Measurements from ENCODE around the gene DIO1. TPM values are rescaled to one million over a fixed set of nuclear protein-coding genes. Genes with fewer than 3 reads are reported as not detected.

Gene DIO1
- total and polyA plus RNA-seq, 7 donors: not detected

GRCh38 chr1:53909946-53910345 is 16.0 kb downstream of the DIO1 start:
- H3K4me1 ChIP-seq: no peaks in the 10 kb centered on the region
- no peak overlapping the region for H3K4me3 ChIP-seq
- intact Hi-C loops (cut with DNase I): no loop called here
- no peak overlapping the region for H3K27ac ChIP-seq
- no peak for DNase-seq
- no peaks in the 10 kb centered on the region for H3K36me3 ChIP-seq
- WGBS, 2 donors: 91 to 93% methylated on average over 3 of the region's 3 CpGs
- TF ChIP-seq POLR2A (IDR thresholded peaks at IDR 0.05): no peak
- TF ChIP-seq CTCF (IDR thresholded peaks at IDR 0.05): no peak
- TF ChIP-seq POLR2AphosphoS5 (IDR thresholded peaks at IDR 0.05): no peak
- no peak for TF ChIP-seq EP300 (IDR thresholded peaks at IDR 0.05)
- no peaks in the 10 kb centered on the region for H3K9me3 ChIP-seq
- H3K27me3 ChIP-seq: no peaks in the 10 kb centered on the region

GRCh38 chr1:53911442-53911841 is 17.5 kb downstream of the DIO1 start:
- WGBS, 2 donors: 97% methylated on average over 4 of the region's 4 CpGs
- intact Hi-C loops (cut with DNase I): no loop called here

GRCh38 chr1:53913352-53914033 is 19.5 kb downstream of the DIO1 start:
- 58 to 77% methylated on average over 5 of the region's 5 CpGs for WGBS, 2 donors
- intact Hi-C loops (cut with DNase I): no loop called here
- TF ChIP-seq POLR2AphosphoS5 (IDR thresholded peaks at IDR 0.05) (no peak), CTCF (IDR thresholded peaks at IDR 0.05) (no peak), EP300 (IDR thresholded peaks at IDR 0.05) (no peak), POLR2A (IDR thresholded peaks at IDR 0.05) (no peak)
- Histone ChIP-seq H3K9me3 (no peaks in the 10 kb centered on the region), H3K4me3 (no peak overlapping the region), H3K27me3 (no peaks in the 10 kb centered on the region), H3K36me3 (peaks cover 0 to 12% (median 3%) of the 10 kb centered on the region in 4 donors), H3K27ac (no peak overlapping the region), H3K4me1 (no peaks in the 10 kb centered on the region)
- DNase-seq: no peak

More at GRCh38 chr1:53911442-53911841, 17.5 kb downstream of the DIO1 start:
- TF ChIP-seq POLR2AphosphoS5 (IDR thresholded peaks at IDR 0.05) (no peak), EP300 (IDR thresholded peaks at IDR 0.05) (no peak), POLR2A (IDR thresholded peaks at IDR 0.05) (no peak), CTCF (IDR thresholded peaks at IDR 0.05) (no peak)
- no peaks in the 10 kb centered on the region for H3K9me3 ChIP-seq
- H3K36me3 ChIP-seq: peaks cover 0 to 9% (median 3%) of the 10 kb centered on the region in 4 donors
- H3K4me3 ChIP-seq: no peak overlapping the region
- H3K27me3 ChIP-seq: no peaks in the 10 kb centered on the region
- H3K4me1 ChIP-seq: no peaks in the 10 kb centered on the region
- no peak overlapping the region for H3K27ac ChIP-seq
- no peak for DNase-seq

GRCh38 chr1:53918343-53918742 is 24.4 kb downstream of the DIO1 start:
- no peak for TF ChIP-seq CTCF (IDR thresholded peaks at IDR 0.05)
- TF ChIP-seq POLR2AphosphoS5 (IDR thresholded peaks at IDR 0.05): no peak
- no peak for TF ChIP-seq EP300 (IDR thresholded peaks at IDR 0.05)
- TF ChIP-seq POLR2A (IDR thresholded peaks at IDR 0.05): no peak
- Histone ChIP-seq H3K4me3 (no peak overlapping the region), H3K36me3 (peaks cover 2 to 39% (median 6%) of the 10 kb centered on the region in 4 donors), H3K4me1 (no peaks in the 10 kb centered on the region), H3K27ac (no peak overlapping the region), H3K27me3 (no peaks in the 10 kb centered on the region), H3K9me3 (no peaks in the 10 kb centered on the region)
- intact Hi-C loops (cut with DNase I): no loop called here
- 90 to 93% methylated on average over 5 of the region's 5 CpGs for WGBS, 2 donors
- no peak for DNase-seq

- WGBS, 2 donors: 83 to 90% methylated on average over 3 of the region's 3 CpGs
- TF ChIP-seq CTCF (IDR thresholded peaks at IDR 0.05): no peak
- no peak for TF ChIP-seq POLR2AphosphoS5 (IDR thresholded peaks at IDR 0.05)
- TF ChIP-seq POLR2A (IDR thresholded peaks at IDR 0.05): no peak
- no peak for TF ChIP-seq EP300 (IDR thresholded peaks at IDR 0.05)
- H3K4me1 ChIP-seq: no peaks in the 10 kb centered on the region
- H3K4me3 ChIP-seq: no peak overlapping the region
- peaks cover 3 to 52% (median 7%) of the 10 kb centered on the region in 4 donors for H3K36me3 ChIP-seq
- H3K9me3 ChIP-seq: no peaks in the 10 kb centered on the region
- no peak overlapping the region for H3K27ac ChIP-seq
- no peak for DNase-seq
- H3K27me3 ChIP-seq: no peaks in the 10 kb centered on the region
- intact Hi-C loops (cut with DNase I): no loop called here
These were observed 25.7 kb downstream of the DIO1 start for GRCh38 chr1:53919675-53920066.
